Immature natural killer cell (primary cell): ENCODE results near the gene RSPH3. TPM values are rescaled to one million over a fixed set of nuclear protein-coding genes. Genes with fewer than 3 reads are reported as not detected.
A peak's percentile ranks its signal among the peaks of the same experiment; 100 is the strongest.

Experiments used
- DNase-seq, 3 donors: peaks; one replicate each; pipeline ENCODE4 v3.0.0; 2022; ENCODE audit warnings: mixed read lengths in 1 of 3
- H3K27ac Mint-ChIP-seq, 6 donors: one replicate each; pipeline ENCODE4 v1.8.0; 2020; ENCODE audit warnings: mixed read lengths in 6 of 6, mild to moderate bottlenecking in 5 of 6, inconsistent platforms in 4 of 6, moderate library complexity in 3 of 6
- H3K27me3 Mint-ChIP-seq, 3 donors: one replicate each; pipeline ENCODE4 v1.8.0; 2020 to 2021; ENCODE audit warnings: low read depth in 3 of 3, mild to moderate bottlenecking in 3 of 3, mixed read lengths in 3 of 3, moderate library complexity in 3 of 3, inconsistent platforms in 1 of 3
- H3K36me3 Mint-ChIP-seq, 3 donors: one replicate each; pipeline ENCODE4 v1.8.0; 2020; ENCODE audit warnings: mixed read lengths in 3 of 3, inconsistent platforms in 2 of 3, mild to moderate bottlenecking in 2 of 3
- H3K4me1 Mint-ChIP-seq, 2 donors: one replicate each; pipeline ENCODE4 v1.8.0; 2020; ENCODE audit warnings: inconsistent platforms in 2 of 2, mild to moderate bottlenecking in 2 of 2, mixed read lengths in 2 of 2, moderate library complexity in 1 of 2
- H3K4me3 Mint-ChIP-seq, 5 donors: one replicate each; pipeline ENCODE4 v1.8.0; 2020; ENCODE audit warnings: mild to moderate bottlenecking in 5 of 5, mixed read lengths in 5 of 5, inconsistent platforms in 3 of 5, moderate library complexity in 3 of 5
- H3K9me3 Mint-ChIP-seq, 6 donors: one replicate each; pipeline ENCODE4 v1.8.0; 2020; ENCODE audit warnings: mild to moderate bottlenecking in 6 of 6, mixed read lengths in 6 of 6, inconsistent platforms in 4 of 6, moderate library complexity in 3 of 6
- polyA plus RNA-seq, 3 donors: library from polyadenylated mRNA; unstranded; fragments of 300-500 nt; fragmentation: Illumina TruSeq; gene quantifications; one replicate each; pipeline ENCODE4 v1.2.3, GENCODE V29; 2021

The RSPH3 gene
- polyA plus RNA-seq, 3 donors from 2014 or later = 2.0 to 3.1 TPM; not detected in 1

- Mint-ChIP-seq H3K4me1 (peaks cover 0 to 3% of the 10 kb centered on the region in 2 donors), H3K9me3 (peaks cover 2 to 8% (median 5%) of the 10 kb centered on the region in 6 donors), H3K27ac (no peak overlapping the region), H3K27me3 (peaks cover 1 to 2% (median 2%) of the 10 kb centered on the region in 3 donors), H3K36me3 (peaks cover 0 to 12% (median 6%) of the 10 kb centered on the region in 3 donors), H3K4me3 (no peak overlapping the region)
- DNase-seq = no peak
Observed at GRCh38 chr6:158987657-158988056, 12.3 kb downstream of the RSPH3 start.

- no peaks in the 10 kb centered on the region for H3K4me1 Mint-ChIP-seq
Observed at GRCh38 chr6:158978757-158979156, 21.2 kb downstream of the RSPH3 start.

GRCh38 chr6:158977382-158977781, 22.6 kb downstream of the RSPH3 start:
- no peaks in the 10 kb centered on the region for H3K27me3 Mint-ChIP-seq
- H3K4me3 Mint-ChIP-seq = no peak overlapping the region
- no peaks in the 10 kb centered on the region for H3K9me3 Mint-ChIP-seq
- H3K27ac Mint-ChIP-seq = no peak overlapping the region
- no peak for DNase-seq
- H3K4me1 Mint-ChIP-seq = no peaks in the 10 kb centered on the region
- peaks cover 7 to 13% (median 9%) of the 10 kb centered on the region in 3 donors for H3K36me3 Mint-ChIP-seq

More at GRCh38 chr6:158978757-158979156, 21.2 kb downstream of the RSPH3 start:
- H3K27ac Mint-ChIP-seq = no peak overlapping the region
- peaks cover 7 to 16% (median 9%) of the 10 kb centered on the region in 3 donors for H3K36me3 Mint-ChIP-seq
- no peak for DNase-seq
- no peak overlapping the region for H3K4me3 Mint-ChIP-seq
- H3K27me3 Mint-ChIP-seq = no peaks in the 10 kb centered on the region
- H3K9me3 Mint-ChIP-seq = no peaks in the 10 kb centered on the region

GRCh38 chr6:158972241-158973233, 27.5 kb downstream of the RSPH3 start:
- no peaks in the 10 kb centered on the region for H3K27me3 Mint-ChIP-seq
- peak overlapping the region in 3 of 6 donors; percentile 19 to 34 (median 23) for H3K27ac Mint-ChIP-seq

GRCh38 chr6:158970640-158971275, 29.2 kb downstream of the RSPH3 start:
- peaks cover 0 to 2% (median 0%) of the 10 kb centered on the region in 3 donors for H3K27me3 Mint-ChIP-seq
- H3K36me3 Mint-ChIP-seq = peaks cover 10 to 32% (median 19%) of the 10 kb centered on the region in 3 donors
- H3K4me1 Mint-ChIP-seq = peaks cover 0 to 2% of the 10 kb centered on the region in 2 donors
- H3K27ac Mint-ChIP-seq = no peak overlapping the region
- DNase-seq = no peak
- H3K4me3 Mint-ChIP-seq = no peak overlapping the region
- H3K9me3 Mint-ChIP-seq = peaks cover 1 to 16% (median 9%) of the 10 kb centered on the region in 6 donors

More at GRCh38 chr6:158972241-158973233, 27.5 kb downstream of the RSPH3 start:
- peaks cover 0 to 2% of the 10 kb centered on the region in 2 donors for H3K4me1 Mint-ChIP-seq
- peak; percentile 46 to 60 (median 57) for DNase-seq
- H3K4me3 Mint-ChIP-seq = no peak overlapping the region
- H3K9me3 Mint-ChIP-seq = peaks cover 1 to 15% (median 9%) of the 10 kb centered on the region in 6 donors
- peaks cover 14 to 24% (median 21%) of the 10 kb centered on the region in 3 donors for H3K36me3 Mint-ChIP-seq

GRCh38 chr6:158969148-158969547, 30.9 kb downstream of the RSPH3 start:
- H3K27me3 Mint-ChIP-seq = peaks cover 0 to 2% (median 0%) of the 10 kb centered on the region in 3 donors

GRCh38 chr6:158963020-158963808, 36.8 kb downstream of the RSPH3 start:
- H3K36me3 Mint-ChIP-seq = peaks cover 2 to 20% (median 4%) of the 10 kb centered on the region in 3 donors
- no peak for DNase-seq
- H3K4me3 Mint-ChIP-seq = no peak overlapping the region
- H3K4me1 Mint-ChIP-seq = no peaks in the 10 kb centered on the region
- H3K9me3 Mint-ChIP-seq = peaks cover 0 to 6% (median 5%) of the 10 kb centered on the region in 6 donors
- no peak overlapping the region for H3K27ac Mint-ChIP-seq
- peaks cover 0 to 2% (median 2%) of the 10 kb centered on the region in 3 donors for H3K27me3 Mint-ChIP-seq

More at GRCh38 chr6:158969148-158969547, 30.9 kb downstream of the RSPH3 start:
- no peak for DNase-seq
- Mint-ChIP-seq H3K4me1 (peaks cover 0 to 2% of the 10 kb centered on the region in 2 donors), H3K4me3 (no peak overlapping the region), H3K36me3 (peaks cover 10 to 32% (median 19%) of the 10 kb centered on the region in 3 donors), H3K9me3 (peaks cover 1 to 16% (median 9%) of the 10 kb centered on the region in 6 donors), H3K27ac (no peak overlapping the region)

GRCh38 chr6:158962371-158962770, 37.6 kb downstream of the RSPH3 start:
- Mint-ChIP-seq H3K36me3 (peaks cover 0 to 14% (median 0%) of the 10 kb centered on the region in 3 donors), H3K4me3 (no peak overlapping the region), H3K27me3 (peaks cover 0 to 2% (median 2%) of the 10 kb centered on the region in 3 donors), H3K4me1 (no peaks in the 10 kb centered on the region), H3K27ac (no peak overlapping the region), H3K9me3 (no peaks in the 10 kb centered on the region)
- DNase-seq = no peak

- H3K36me3 Mint-ChIP-seq = peaks cover 0 to 4% (median 0%) of the 10 kb centered on the region in 3 donors
- H3K4me3 Mint-ChIP-seq = no peak overlapping the region
- no peak overlapping the region for H3K27ac Mint-ChIP-seq
- H3K4me1 Mint-ChIP-seq = peaks cover 0 to 11% of the 10 kb centered on the region in 2 donors
- H3K9me3 Mint-ChIP-seq = no peaks in the 10 kb centered on the region
- peaks cover 0 to 4% (median 0%) of the 10 kb centered on the region in 3 donors for H3K27me3 Mint-ChIP-seq
- DNase-seq = no peak
Observed at GRCh38 chr6:158960026-158960425, 40.0 kb downstream of the RSPH3 start.

- Mint-ChIP-seq H3K4me1 (peaks cover 0 to 16% of the 10 kb centered on the region in 2 donors), H3K27me3 (peaks cover 0 to 4% (median 0%) of the 10 kb centered on the region in 3 donors)
Observed at GRCh38 chr6:158959552-158959951, 40.5 kb downstream of the RSPH3 start.

GRCh38 chr6:158958504-158959386, 41.3 kb downstream of the RSPH3 start:
- Mint-ChIP-seq H3K4me1 (peaks cover 0 to 19% of the 10 kb centered on the region in 2 donors), H3K4me3 (no peak overlapping the region), H3K27ac (no peak overlapping the region), H3K36me3 (peaks cover 0 to 4% (median 0%) of the 10 kb centered on the region in 3 donors), H3K9me3 (no peaks in the 10 kb centered on the region), H3K27me3 (peaks cover 0 to 4% (median 0%) of the 10 kb centered on the region in 3 donors)
- DNase-seq = peak in 1 of 3 donors; percentile 3

More at GRCh38 chr6:158959552-158959951, 40.5 kb downstream of the RSPH3 start:
- peaks cover 0 to 4% (median 0%) of the 10 kb centered on the region in 3 donors for H3K36me3 Mint-ChIP-seq
- no peak overlapping the region for H3K4me3 Mint-ChIP-seq
- H3K27ac Mint-ChIP-seq = no peak overlapping the region
- no peak for DNase-seq
- H3K9me3 Mint-ChIP-seq = no peaks in the 10 kb centered on the region

GRCh38 chr6:158955255-158955654, 44.7 kb downstream of the RSPH3 start:
- DNase-seq = no peak
- H3K4me1 Mint-ChIP-seq = peaks cover 0 to 19% of the 10 kb centered on the region in 2 donors

More at GRCh38 chr6:158955255-158955654, 44.7 kb downstream of the RSPH3 start:
- Mint-ChIP-seq H3K27ac (peak overlapping the region in 1 of 6 donors; percentile 5), H3K36me3 (peaks cover 0 to 5% (median 3%) of the 10 kb centered on the region in 3 donors), H3K4me3 (peak overlapping the region in 1 of 5 donors; percentile 31), H3K9me3 (no peaks in the 10 kb centered on the region), H3K27me3 (peaks cover 4 to 5% (median 5%) of the 10 kb centered on the region in 3 donors)
